ENCODE data around the gene CRAT. TPM values are rescaled to one million over a fixed set of nuclear protein-coding genes. Genes with fewer than 3 reads are reported as not detected.
A peak's percentile ranks its signal among the peaks of the same experiment; 100 is the strongest.

Gene CRAT
- 10 to 100 TPM; 13.2 to 18.9 TPM for total RNA-seq

DNA sequence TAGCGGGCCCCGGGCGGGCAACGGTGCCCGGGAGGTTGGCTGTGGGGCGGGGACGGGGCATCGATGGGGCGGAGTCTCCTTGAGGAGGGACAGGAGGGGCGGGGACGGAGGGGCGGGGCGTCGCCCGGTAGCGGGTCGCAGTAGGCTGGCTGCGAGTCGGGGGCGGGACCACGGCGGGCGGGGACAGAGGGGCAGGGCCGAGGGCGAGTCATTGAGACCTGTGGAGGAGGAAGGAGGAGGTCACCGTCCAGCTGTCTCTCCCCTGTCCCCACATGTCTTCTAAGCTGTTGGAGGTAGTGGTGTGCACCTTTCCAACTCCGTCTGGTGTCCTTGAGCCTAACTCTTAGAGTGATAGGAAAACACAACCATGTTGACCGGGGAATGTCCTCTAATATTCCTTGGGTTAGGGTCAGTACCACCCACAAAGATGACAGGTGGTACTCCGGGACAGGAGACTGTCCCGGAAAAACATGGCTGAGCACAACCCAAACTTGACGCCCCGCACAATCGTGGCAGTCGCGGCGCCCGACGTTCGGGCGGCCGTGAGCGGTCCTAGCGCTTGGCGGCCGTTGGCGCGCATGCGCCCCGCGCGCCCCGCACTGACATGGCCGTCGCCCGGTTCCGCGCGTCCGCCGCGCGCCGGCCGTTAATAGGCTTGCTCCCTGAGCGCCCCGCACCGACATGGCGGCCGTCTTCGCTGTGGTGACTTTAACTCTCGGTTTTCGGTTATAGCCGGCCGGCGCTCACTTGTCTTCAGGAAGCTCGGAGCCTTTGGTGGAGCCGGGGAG is at the start of gene CRAT, which contains the start of gene PTPA:
Gene CRAT, minus strand, starts transcription at position 54 of the 788 bp plus-strand sequence. CDS start 284 bp downstream, outside the sequence.
Gene PTPA, plus strand, starts transcription at position 676 of the 788 bp plus-strand sequence. CDS start 186 bp downstream, outside the sequence.
- Mint-ChIP-seq H3K27ac (peak within 1 kb of the TSS; percentile 94), H3K9me3 (ENCODE audit: low read depth) (no peaks in the 10 kb centered on the region), H3K4me1 (peaks cover 38% of the 10 kb centered on the region), H3K4me3 (peak within 1 kb of the TSS; percentile 93), H3K27me3 (no peaks in the 10 kb centered on the region), H3K36me3 (ENCODE audit: low read depth) (no peaks in the 10 kb centered on the region)
- ChIA-PET CTCF (interaction anchor here (0.8 to 1.5 kb wide), 3 partner anchors 20 to 29 kb away, joined by 3 to 4 read pairs (median 3); no protein-coding TSS in a partner anchor), POLR2A (interaction anchor here (0.6 kb wide), 1 partner anchor 18 kb away, joined by 8 read pairs; no protein-coding TSS in a partner anchor)
- DNase-seq (peak; percentile 99), ATAC-seq (peak; percentile 90)
- intact Hi-C loops (cut with DNase I, micrococcal nuclease) = loop anchor here (1.0 to 2.0 kb wide), 23 partner anchors 30 to 951 kb away; partner anchors contain the start of genes DOLPP1 (in 2 of the 2), MIGA2 (in 2 of the 2), SH3GLB2 (in 2 of the 2) and BBLN (in 1 of the 2)

DNA sequence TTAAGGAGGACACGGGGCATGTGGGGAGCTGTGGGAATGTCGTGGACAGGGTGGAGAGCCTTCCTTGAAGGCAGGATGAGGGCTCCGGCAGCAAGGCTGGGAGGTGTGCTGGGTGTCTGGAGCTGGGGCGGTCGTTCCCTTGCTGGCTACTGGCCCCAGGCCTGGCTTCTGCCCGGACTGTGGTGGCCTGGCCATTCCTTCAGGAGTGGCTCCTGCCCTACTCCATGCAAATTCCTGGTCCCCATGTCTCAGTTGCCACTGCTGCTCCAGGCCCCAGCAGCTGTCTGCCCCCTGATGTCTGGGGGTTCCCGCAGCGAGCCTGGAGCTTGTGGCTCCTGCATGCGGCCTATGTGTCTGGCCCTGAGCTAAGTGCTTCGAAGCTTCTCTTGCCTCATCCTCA is 45.6 kb upstream of the CRAT start:
- Mint-ChIP-seq H3K9me3 (ENCODE audit: low read depth) (no peaks in the 10 kb centered on the region), H3K27me3 (no peaks in the 10 kb centered on the region), H3K4me3 (no peak overlapping the region), H3K4me1 (no peaks in the 10 kb centered on the region), H3K36me3 (ENCODE audit: low read depth) (no peaks in the 10 kb centered on the region), H3K27ac (no peak overlapping the region)
- POLR2A ChIA-PET = no interaction called here
- no peak for ATAC-seq
- no peak for DNase-seq
- CTCF ChIA-PET = interaction anchor here (0.8 kb wide), 1 partner anchor 14 kb away, joined by 3 read pairs; no protein-coding TSS in a partner anchor
- intact Hi-C loops (cut with DNase I, micrococcal nuclease) = no loop called here

DNA sequence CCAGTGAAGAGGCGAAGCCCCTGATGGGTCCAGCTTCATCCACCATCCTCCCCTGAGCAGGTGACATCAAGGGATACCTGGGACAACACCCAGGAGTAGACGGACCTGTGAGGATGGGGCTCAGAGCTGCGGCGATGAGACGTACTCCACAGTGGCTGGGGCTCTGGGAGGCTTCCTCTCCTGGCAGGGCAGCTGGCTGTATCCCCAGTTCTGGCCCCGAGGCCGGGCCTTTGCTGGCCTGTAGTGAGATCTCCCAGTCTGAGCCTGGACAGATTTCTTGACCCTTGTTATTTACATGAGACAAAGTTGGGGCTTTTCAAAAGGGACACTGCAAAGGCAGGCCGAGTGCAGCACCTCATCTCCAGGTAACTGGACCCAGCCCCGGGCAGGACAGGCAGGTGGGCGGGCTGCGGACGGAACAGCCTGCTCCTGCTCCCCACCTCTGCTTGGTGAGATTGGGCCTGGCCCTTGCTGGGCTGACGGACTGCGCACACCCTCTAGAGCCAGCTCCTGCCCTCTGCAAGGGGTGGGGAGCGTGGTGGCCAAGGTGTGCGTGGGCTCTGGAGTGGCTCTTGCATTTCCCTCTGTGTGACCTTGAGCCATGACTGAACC is 44.4 kb upstream of the CRAT start:
- POLR2A ChIA-PET = no interaction called here
- CTCF ChIA-PET = interaction anchor here (0.6 kb wide), 1 partner anchor 12 kb away, joined by 3 read pairs; no protein-coding TSS in a partner anchor
- Mint-ChIP-seq H3K4me1 (no peaks in the 10 kb centered on the region), H3K36me3 (ENCODE audit: low read depth) (no peaks in the 10 kb centered on the region), H3K9me3 (ENCODE audit: low read depth) (no peaks in the 10 kb centered on the region), H3K4me3 (no peak overlapping the region), H3K27me3 (no peaks in the 10 kb centered on the region), H3K27ac (no peak overlapping the region)
- ATAC-seq (no peak), DNase-seq (no peak)
- intact Hi-C loops (cut with DNase I, micrococcal nuclease) = no loop called here

DNA sequence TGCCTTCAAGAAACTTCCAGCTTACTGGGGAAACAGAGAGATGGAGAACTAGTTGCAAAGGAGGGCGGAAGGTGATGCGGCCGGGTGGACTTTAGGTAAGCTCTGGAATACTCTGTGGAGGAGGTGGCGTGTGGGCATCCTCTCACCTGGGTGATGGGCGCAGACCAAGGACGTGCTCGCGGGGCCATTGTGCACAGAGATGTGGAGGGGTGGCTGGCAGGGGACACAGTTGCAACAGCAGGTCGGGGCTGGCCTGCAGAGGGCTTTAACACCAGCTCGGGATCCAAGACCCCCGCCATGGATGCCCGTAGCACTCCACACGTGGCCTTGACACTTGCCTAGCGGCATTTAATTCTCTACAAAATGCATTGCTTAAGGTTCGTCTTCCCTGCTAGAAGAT is 40.9 kb upstream of the CRAT start:
- Mint-ChIP-seq H3K4me3 (no peak overlapping the region), H3K27me3 (no peaks in the 10 kb centered on the region), H3K27ac (no peak overlapping the region), H3K4me1 (no peaks in the 10 kb centered on the region), H3K9me3 (ENCODE audit: low read depth) (no peaks in the 10 kb centered on the region), H3K36me3 (ENCODE audit: low read depth) (peaks cover 3% of the 10 kb centered on the region)
- ATAC-seq = no peak
- intact Hi-C loops (cut with DNase I, micrococcal nuclease) = no loop called here
- DNase-seq = no peak
- POLR2A ChIA-PET = no interaction called here
- CTCF ChIA-PET = interaction anchor here (0.7 to 1.1 kb wide), 3 partner anchors 9 to 1279 kb away, joined by 3 to 10 read pairs (median 3); no protein-coding TSS in a partner anchor

DNA sequence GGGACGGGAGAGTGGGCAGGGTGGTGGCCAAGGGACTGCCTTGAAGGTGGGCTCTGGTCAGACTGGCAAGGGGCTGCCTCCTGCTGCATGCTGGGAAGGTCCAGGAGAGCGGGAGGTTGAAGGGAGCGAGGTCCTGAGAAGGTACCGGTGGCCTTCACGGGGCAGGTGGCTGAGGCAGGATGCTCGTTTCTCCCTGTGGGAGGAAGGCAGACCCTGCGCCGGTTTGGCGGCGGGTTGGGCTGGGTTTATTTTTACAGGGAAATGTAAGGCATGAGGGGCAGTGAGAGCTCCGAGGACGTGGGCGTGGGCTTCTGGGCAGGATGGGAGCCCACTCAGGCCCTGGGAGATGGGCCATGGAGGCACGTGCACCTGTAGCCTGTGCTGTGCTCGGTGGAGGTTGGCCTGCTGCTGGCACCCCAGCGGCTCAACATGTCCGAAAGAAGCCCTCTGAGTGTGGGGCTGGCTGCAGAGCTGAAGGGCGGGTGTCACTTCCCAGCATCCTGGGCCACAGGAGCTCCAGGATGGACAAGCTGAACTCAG is 40.1 kb upstream of the CRAT start:
- ChIA-PET POLR2A (no interaction called here), CTCF (interaction anchor here (1.0 to 1.1 kb wide), 2 partner anchors 9 to 16 kb away, joined by 3 to 10 read pairs; no protein-coding TSS in a partner anchor)
- H3K9me3 Mint-ChIP-seq (ENCODE audit: low read depth) = no peaks in the 10 kb centered on the region
- DNase-seq = no peak
- H3K4me1 Mint-ChIP-seq = no peaks in the 10 kb centered on the region
- peaks cover 5% of the 10 kb centered on the region for H3K36me3 Mint-ChIP-seq (ENCODE audit: low read depth)
- no peaks in the 10 kb centered on the region for H3K27me3 Mint-ChIP-seq
- no peak for ATAC-seq
- no peak overlapping the region for H3K4me3 Mint-ChIP-seq
- H3K27ac Mint-ChIP-seq = no peak overlapping the region
- intact Hi-C loops (cut with DNase I, micrococcal nuclease) = no loop called here

DNA sequence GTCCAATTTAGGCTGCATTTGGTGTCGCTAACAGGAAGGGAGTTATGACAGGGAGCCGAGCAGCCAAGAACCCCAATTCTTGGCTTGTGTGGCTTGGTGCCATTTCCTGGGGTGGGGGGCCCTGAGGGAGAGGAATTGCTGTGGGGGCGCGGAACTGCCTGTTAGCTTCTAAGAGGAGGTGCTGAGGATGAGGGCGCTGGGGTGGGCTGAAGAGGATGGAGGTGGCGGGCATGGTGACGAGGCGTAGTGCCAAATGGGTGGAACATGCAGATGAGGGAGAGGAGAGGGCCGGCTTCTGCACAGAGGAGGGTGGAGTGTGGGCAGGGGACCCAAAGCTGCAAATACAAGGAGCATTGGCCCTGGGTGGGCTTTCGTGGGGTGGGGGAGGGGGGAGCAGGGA is 39.5 kb upstream of the CRAT start:
- no peaks in the 10 kb centered on the region for H3K9me3 Mint-ChIP-seq (ENCODE audit: low read depth)
- H3K36me3 Mint-ChIP-seq (ENCODE audit: low read depth) = peaks cover 5% of the 10 kb centered on the region
- no peaks in the 10 kb centered on the region for H3K4me1 Mint-ChIP-seq
- no peaks in the 10 kb centered on the region for H3K27me3 Mint-ChIP-seq
- H3K4me3 Mint-ChIP-seq = no peak overlapping the region
- POLR2A ChIA-PET = no interaction called here
- ATAC-seq (no peak), DNase-seq (no peak)
- intact Hi-C loops (cut with DNase I, micrococcal nuclease) = no loop called here
- H3K27ac Mint-ChIP-seq = no peak overlapping the region
- CTCF ChIA-PET = no interaction called here

DNA sequence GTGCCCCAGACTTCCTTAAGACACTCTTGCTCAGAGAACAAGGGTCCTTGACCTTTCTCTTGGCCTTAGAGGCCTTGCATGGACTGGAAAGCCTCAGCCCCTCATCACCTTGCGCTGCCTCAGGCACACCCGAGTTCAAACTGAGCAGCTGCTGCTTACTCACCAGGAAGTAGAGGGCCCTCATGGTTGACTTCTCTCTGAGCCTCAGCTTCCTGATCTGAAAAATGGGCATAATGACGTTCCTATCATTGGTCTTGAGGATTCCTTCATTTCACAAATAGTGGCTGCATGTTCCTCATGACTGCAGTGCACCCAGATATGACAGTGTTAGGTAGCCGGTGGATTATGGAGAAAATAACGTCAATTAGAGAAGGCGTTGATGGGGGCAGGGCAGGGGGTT is 38.8 kb upstream of the CRAT start:
- ATAC-seq (no peak), DNase-seq (no peak)
- no peak overlapping the region for H3K27ac Mint-ChIP-seq
- no peaks in the 10 kb centered on the region for H3K4me1 Mint-ChIP-seq
- no peaks in the 10 kb centered on the region for H3K9me3 Mint-ChIP-seq (ENCODE audit: low read depth)
- CTCF ChIA-PET = interaction anchor here (0.6 to 0.8 kb wide), 3 partner anchors 10 to 1558 kb away, joined by 3 to 4 read pairs (median 3); no protein-coding TSS in a partner anchor
- H3K36me3 Mint-ChIP-seq (ENCODE audit: low read depth) = peaks cover 5% of the 10 kb centered on the region
- H3K27me3 Mint-ChIP-seq = no peaks in the 10 kb centered on the region
- no peak overlapping the region for H3K4me3 Mint-ChIP-seq
- intact Hi-C loops (cut with DNase I, micrococcal nuclease) = no loop called here
- POLR2A ChIA-PET = no interaction called here

DNA sequence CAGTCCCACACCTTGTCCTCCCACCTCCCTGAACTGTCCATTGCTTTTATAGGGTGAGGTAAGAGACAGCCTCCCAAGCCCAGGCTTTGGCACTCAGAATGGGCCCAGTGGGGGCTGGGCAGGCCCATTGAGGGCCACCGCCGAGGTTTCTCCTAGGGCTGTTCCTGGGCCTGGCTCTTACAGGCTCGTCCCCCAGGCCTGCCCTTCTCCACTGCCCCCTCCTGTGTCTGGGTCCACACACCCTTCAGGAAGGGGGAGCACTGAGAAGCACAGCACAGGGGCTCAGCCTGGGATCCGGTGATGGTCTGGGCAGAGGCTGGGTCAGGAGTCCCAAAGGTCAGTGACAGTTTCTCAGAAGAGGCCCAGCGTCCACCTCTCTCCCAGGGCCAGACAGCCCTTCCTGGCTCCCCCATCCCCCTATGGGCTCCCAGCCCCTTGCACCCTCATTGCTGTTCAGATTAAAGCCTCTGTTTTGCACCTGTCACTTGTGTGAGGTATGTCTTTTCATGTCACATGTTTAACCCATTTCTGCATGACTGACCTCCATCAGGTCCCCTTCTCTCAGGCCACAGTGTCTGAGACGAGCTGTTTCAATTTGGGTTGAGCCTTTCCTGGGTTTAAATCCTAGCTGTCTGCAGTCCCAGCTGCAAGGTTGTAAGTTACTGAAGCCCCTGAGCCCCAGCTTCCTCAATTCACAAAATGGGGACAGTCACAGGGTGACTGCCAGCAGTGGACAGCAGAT is 38.0 kb upstream of the CRAT start:
- ChIA-PET CTCF (interaction anchor here (0.5 to 0.8 kb wide), 4 partner anchors 9 to 1559 kb away, joined by 3 to 4 read pairs (median 3); no protein-coding TSS in a partner anchor), POLR2A (no interaction called here)
- intact Hi-C loops (cut with DNase I, micrococcal nuclease) = no loop called here
- DNase-seq (no peak), ATAC-seq (no peak)
- Mint-ChIP-seq H3K9me3 (ENCODE audit: low read depth) (no peaks in the 10 kb centered on the region), H3K4me1 (no peaks in the 10 kb centered on the region), H3K4me3 (no peak overlapping the region), H3K27me3 (no peaks in the 10 kb centered on the region), H3K36me3 (ENCODE audit: low read depth) (peaks cover 11% of the 10 kb centered on the region), H3K27ac (no peak overlapping the region)

DNA sequence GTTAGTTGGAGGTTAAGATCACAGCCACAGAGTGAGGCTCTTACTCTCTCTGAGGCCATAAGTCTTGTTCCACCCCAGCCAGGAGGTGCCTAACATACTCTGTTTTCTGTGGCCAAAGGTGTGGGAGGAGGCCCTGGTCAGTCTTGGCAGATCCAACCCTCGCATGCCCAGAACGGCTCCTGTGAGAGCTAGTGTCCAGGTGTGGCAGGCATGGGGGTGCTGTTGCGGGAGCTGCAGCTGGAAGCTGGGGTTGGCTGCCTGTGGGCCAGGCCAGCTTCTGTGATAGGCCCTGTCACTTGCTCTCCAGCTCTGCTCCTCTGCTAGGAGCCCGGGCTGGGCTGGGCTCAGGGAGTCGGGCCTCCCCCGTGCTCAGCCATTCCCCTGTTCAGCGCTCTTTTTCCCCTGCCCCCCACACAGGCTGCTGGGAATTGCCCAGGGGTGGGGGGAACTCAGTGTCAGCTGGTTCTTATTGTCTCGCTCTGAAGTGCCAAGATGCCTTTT is 35.9 kb upstream of the CRAT start:
- Mint-ChIP-seq H3K4me1 (peaks cover 17% of the 10 kb centered on the region), H3K9me3 (ENCODE audit: low read depth) (no peaks in the 10 kb centered on the region), H3K27ac (no peak overlapping the region), H3K4me3 (no peak overlapping the region), H3K27me3 (no peaks in the 10 kb centered on the region), H3K36me3 (ENCODE audit: low read depth) (peaks cover 19% of the 10 kb centered on the region)
- CTCF ChIA-PET = interaction anchor here (0.7 to 1.3 kb wide), 5 partner anchors 15 to 32 kb away, joined by 3 to 8 read pairs (median 3); partner anchors contain the start of gene IER5L
- POLR2A ChIA-PET = interaction anchor here (0.7 kb wide), 1 partner anchor 32 kb away, joined by 3 read pairs; no protein-coding TSS in a partner anchor
- DNase-seq = no peak
- intact Hi-C loops (cut with DNase I, micrococcal nuclease) = no loop called here
- no peak for ATAC-seq

DNA sequence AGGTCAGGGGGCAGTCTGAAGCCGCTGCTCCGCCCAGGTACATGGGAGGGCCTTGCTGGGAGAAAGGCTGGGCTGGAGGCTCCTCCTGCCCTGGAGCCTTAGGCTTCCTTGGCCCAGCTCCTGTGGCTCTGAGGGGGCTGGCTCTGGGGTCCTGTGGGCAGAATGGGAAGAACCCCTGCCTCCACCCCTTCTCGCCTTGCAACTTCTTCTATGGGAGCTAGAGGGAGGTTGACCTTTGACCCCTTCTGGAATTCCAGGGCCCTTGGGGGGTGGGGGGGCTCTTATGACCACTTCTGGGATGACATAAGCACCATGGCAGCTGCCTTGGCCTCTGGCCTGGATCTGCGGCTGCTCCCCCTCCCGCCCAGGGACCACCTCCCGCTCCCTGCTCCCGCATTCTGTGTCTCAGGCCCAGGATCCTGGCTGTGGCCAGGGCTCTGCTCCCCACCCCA is 35.3 kb upstream of the CRAT start:
- H3K27me3 Mint-ChIP-seq = no peaks in the 10 kb centered on the region
- CTCF ChIA-PET = interaction anchor here (0.8 to 1.2 kb wide), 3 partner anchors 14 to 32 kb away, joined by 3 to 8 read pairs (median 3); partner anchors contain the start of gene IER5L
- H3K4me1 Mint-ChIP-seq = peaks cover 23% of the 10 kb centered on the region
- ATAC-seq = no peak
- POLR2A ChIA-PET = interaction anchor here (0.6 kb wide), 1 partner anchor 462 kb away, joined by 3 read pairs; no protein-coding TSS in a partner anchor
- H3K9me3 Mint-ChIP-seq (ENCODE audit: low read depth) = no peaks in the 10 kb centered on the region
- intact Hi-C loops (cut with DNase I, micrococcal nuclease) = no loop called here
- H3K27ac Mint-ChIP-seq = no peak overlapping the region
- H3K36me3 Mint-ChIP-seq (ENCODE audit: low read depth) = peaks cover 21% of the 10 kb centered on the region
- DNase-seq = no peak
- no peak overlapping the region for H3K4me3 Mint-ChIP-seq
